ENCODE results near the gene DROSHA. TPM values are rescaled to one million over a fixed set of nuclear protein-coding genes. Genes with fewer than 3 reads are reported as not detected.
"Not testable (repeated sequence)": the region's sequence is repeated elsewhere in the genome, so short reads cannot be mapped to it uniquely, and the experiment has no call there.

The DROSHA gene, protein sequence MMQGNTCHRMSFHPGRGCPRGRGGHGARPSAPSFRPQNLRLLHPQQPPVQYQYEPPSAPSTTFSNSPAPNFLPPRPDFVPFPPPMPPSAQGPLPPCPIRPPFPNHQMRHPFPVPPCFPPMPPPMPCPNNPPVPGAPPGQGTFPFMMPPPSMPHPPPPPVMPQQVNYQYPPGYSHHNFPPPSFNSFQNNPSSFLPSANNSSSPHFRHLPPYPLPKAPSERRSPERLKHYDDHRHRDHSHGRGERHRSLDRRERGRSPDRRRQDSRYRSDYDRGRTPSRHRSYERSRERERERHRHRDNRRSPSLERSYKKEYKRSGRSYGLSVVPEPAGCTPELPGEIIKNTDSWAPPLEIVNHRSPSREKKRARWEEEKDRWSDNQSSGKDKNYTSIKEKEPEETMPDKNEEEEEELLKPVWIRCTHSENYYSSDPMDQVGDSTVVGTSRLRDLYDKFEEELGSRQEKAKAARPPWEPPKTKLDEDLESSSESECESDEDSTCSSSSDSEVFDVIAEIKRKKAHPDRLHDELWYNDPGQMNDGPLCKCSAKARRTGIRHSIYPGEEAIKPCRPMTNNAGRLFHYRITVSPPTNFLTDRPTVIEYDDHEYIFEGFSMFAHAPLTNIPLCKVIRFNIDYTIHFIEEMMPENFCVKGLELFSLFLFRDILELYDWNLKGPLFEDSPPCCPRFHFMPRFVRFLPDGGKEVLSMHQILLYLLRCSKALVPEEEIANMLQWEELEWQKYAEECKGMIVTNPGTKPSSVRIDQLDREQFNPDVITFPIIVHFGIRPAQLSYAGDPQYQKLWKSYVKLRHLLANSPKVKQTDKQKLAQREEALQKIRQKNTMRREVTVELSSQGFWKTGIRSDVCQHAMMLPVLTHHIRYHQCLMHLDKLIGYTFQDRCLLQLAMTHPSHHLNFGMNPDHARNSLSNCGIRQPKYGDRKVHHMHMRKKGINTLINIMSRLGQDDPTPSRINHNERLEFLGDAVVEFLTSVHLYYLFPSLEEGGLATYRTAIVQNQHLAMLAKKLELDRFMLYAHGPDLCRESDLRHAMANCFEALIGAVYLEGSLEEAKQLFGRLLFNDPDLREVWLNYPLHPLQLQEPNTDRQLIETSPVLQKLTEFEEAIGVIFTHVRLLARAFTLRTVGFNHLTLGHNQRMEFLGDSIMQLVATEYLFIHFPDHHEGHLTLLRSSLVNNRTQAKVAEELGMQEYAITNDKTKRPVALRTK (N-terminal part only)
- total RNA-seq = 68.8 and 82.5 TPM in 2 replicates

DNA sequence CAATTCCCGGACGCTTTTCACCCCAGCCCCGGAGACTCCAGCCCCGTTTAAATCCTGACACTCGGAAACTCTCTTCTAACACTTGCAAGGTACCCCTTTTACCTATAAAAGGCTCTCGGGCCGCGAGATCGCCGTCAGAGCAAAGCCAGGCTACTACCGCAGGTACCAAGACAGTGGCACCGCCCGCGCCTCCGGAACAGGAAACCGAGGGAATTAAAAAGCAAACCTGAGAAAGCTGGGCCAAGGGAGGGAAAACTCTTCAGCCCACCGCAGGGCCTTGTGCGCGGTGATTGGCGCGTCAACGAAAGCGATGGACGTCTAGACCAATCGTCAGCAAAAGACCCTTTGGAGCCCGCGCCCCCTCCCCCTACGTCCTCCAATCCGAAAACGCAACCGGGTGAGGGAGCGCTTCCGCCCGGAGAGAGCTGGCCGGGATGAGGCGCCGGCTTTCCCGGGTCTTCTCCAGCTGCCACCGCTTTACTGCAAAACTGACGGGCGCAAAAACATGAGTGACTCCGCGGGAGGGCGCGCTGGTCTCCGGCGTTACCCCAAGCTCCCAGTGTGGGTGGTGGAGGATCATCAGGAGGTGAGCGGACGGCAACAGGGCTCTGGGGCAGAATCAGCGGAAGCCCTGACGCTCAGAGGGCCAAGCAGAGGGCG lies at the start of gene DROSHA, which contains the start of gene C5orf22:
Gene DROSHA, minus strand, starts transcription at position 206 of the 660 bp plus-strand sequence. CDS start 3,034 bp downstream, outside the sequence.
Gene C5orf22, plus strand, starts transcription at position 414 of the 660 bp plus-strand sequence. Its CDS starts 92 bp downstream, at position 506.
- intact Hi-C loops (cut with micrococcal nuclease) = loop anchor here (1.0 to 5.0 kb wide), 8 partner anchors 489 to 1909 kb away; partner anchors contain the start of genes GOLPH3, MTMR12, SUB1 and ZFR

DNA sequence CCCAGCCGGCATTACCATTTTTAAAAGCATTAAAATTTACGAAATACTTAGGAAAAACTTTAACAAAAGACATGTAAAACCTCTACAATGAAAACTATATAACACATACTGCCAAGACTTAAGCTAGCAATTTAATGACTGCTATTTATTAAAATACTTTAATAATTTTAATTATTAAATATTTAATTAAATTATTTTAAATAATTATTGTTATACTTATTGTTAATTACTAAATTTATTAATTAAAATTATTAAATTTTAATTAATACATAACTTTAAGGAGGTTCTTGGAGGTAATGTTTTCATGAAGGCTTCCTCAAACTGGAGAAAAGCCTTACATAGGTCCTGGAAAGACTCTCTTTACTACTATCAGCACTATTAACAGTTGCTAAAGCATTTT lies 47.7 kb upstream of the DROSHA start:
- intact Hi-C loops (cut with micrococcal nuclease) = no loop called here

DNA sequence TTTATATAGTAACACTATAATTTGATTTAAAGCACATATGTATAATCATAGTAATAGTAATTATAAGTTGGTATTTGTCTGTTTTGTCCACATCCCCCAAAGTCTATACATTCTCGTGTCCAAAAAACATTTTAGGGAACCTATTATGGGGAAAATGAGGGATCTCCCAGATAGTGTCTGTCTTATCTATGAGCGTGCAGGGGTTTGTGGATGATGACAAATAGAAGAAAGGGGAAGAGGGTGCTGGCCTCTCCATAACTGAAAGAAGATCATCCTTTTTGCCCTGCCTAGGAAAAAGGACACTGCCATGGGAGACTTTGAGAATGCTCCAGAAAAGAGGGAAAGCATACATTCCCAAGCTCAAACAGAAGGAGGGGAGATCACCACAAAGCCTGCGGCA lies 45.5 kb upstream of the DROSHA start:
- intact Hi-C loops (cut with micrococcal nuclease) = no loop called here

DNA sequence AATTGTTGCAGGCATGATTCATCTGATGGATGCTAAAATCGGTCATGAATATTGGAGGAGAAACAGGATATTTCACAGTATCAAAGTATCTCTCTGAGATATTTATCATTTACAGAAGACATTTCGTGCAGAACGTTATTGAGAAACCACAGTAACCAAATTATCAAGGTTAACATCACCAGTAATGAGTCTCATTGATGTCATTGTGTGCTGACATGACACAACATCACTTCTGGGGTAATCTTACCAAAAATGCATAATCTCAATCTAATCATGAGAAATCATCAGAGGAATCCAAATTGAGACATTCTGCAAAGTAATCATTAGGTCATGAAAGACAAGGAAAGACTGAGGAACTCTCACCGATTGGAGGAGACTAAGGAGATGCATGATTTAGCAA lies 42.9 kb upstream of the DROSHA start:
- intact Hi-C loops (cut with micrococcal nuclease) = no loop called here

DNA sequence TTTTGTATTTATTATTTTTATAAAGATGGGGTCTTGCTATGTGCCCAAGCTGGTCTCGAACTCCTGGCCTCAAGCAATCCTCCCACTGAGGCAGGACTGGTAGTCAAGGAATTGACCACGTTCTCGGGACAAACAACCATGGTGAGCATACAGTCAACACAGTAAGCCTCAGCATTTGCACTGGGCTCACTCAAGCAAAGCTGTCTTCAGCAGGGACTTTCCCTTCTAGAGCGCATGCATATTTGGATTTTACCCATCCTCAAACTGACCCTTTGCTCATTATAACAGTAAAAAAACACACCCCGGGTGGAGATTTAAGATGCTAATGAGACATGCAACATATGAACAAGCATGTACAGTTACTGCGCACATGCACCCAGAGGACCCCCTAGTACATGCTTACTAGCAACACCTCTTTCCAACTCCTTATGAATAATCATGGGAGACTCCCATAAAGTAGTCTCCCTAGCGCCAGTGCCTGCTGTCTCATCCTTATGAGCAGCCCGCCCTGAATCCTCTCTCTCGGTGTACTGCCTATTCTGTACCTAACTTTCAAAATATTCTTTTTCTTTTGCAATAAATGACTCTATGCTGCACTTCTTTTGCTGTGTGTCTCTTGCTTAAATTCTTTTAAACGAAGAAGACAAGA lies 41.7 kb upstream of the DROSHA start:
- intact Hi-C loops (cut with micrococcal nuclease) = no loop called here

DNA sequence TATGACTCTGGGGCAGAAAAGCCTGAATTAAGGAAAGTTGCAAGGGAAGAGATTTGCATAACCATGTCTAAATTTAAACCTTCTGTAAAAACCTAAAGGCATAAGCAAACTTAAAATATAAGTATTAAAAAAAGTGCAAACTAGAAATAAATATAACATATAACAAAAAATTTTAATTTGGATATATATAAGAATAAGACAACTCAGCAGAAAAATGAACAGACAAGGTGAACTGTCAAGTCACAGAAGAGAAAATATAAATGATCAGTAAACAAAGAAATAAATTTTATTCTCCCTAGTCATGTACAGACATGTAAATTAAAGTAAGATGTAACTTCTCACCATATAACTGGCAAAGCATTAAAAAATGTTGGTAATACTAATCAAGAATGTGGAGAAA lies 37.2 kb upstream of the DROSHA start:
- intact Hi-C loops (cut with micrococcal nuclease) = no loop called here

DNA sequence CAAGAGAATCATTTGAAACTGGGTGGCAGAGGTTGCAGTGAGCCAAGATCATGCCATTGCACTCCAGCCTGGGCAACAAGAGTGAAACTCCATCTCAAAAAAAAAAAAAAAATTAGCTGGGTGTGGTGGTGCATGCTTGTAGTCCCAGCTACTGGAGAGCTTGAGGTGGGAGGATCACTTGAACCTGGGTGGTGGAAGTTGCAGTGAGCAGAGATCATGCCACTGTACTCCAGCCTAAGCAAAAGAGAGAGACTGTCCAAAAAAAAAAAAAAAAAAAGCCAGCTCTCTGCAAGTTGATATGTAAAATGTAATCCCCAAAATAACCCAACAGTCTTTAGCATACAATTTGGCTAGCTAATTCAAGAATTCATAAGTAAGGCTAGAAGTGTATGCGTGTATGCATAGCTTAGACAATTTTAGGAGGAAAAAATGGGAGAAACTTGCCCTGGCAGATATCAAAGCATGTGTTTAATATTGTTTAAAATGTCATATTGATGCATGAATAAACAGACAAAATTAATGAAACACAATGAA lies 36.5 kb upstream of the DROSHA start:
- intact Hi-C loops (cut with micrococcal nuclease) = no loop called here

DNA sequence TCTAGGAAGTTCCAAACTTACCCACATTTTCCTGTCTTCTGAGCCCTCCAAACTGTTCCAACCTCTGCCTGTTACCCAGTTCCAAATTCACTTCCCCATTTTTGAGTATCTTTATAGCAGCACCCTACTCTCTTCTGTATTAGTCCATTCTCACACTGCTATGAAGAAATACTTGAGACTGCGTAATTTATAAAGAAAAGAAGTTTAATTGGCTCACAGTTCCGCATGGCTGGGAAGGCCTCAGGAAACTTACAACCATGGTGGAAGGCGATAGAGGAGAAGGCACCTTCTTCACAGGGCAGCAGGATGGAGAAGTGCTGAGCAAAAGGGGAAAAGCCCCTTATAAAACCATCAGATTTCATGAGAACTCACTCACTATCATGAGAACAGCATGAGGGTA lies 34.5 kb upstream of the DROSHA start:
- intact Hi-C loops (cut with micrococcal nuclease) = not testable (repeated sequence)

DNA sequence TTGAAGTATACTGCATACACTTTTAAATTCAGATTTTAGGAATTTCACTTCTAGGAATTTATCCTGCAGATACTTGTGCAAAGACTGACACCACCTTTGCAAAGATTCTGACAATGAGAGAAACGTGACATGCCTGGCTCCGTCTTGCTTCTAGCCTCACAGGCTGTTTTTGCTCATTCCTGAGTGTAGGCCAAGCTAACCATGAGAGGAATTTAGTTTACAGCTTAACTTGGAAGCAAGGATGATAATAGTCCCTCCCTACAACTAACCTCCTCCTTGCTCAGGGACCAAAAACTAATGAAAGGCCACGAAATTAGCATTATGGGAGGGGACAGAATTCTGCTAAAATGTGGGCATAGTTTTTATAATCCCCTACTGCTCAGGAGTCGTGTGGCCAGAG lies 31.3 kb upstream of the DROSHA start:
- intact Hi-C loops (cut with micrococcal nuclease) = no loop called here

DNA sequence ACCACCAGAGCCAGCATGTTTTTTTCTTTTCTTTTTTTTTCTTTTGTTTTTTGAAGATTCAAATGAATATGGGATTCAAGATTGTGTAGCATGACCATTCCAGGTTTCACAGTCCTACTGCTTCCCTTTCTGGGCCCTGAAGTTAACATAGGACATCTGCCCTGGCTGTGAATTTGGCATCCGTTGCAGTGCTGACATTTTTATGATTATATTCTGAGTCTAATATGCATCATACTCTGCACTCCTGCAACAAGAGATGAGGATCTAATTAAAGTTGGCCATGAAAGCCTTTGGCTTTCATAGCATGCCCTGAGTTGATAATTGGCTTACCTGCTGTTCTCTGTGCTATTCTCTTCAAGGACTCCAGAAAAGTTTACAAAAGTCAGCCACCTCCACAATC lies 30.1 kb upstream of the DROSHA start:
- intact Hi-C loops (cut with micrococcal nuclease) = no loop called here

DNA sequence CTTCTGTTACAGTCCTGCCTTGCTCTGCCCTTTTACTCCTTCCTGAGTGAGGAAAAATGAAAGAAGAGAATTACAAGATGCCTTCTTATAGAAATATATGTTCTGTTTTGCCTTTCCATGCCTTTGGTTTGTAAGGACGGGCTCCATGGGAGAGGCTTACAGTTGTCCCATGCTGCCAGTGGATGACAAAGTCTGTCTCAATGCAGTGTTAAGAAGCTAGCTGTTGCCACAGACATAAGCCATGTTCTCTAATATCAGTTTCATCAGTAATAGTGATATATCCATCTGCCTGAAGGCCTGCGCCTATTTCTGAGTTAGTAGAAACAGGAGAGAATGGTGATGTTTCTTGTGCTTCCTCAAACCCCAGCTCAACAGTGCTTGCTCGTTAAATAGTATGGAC lies 28.0 kb upstream of the DROSHA start:
- intact Hi-C loops (cut with micrococcal nuclease) = no loop called here

DNA sequence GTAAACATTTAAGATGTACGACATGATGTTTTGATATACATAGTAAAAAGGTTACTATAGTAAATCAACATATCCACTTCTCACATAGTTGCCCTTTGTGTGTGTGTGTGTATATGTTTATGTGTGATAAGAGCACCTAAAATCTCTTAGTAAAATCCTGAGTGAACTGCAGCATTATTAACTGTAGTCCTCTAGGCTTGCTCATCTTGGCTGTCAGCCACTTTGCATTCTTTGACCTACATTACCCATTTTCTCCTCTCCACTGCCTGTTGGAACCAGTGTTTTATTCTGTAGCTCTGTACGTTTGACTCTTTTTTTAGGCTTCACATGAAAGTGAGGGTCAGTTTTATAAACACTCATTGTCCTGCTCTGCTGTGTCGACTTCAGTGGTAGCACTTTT lies 24.6 kb upstream of the DROSHA start:
- intact Hi-C loops (cut with micrococcal nuclease) = no loop called here

DNA sequence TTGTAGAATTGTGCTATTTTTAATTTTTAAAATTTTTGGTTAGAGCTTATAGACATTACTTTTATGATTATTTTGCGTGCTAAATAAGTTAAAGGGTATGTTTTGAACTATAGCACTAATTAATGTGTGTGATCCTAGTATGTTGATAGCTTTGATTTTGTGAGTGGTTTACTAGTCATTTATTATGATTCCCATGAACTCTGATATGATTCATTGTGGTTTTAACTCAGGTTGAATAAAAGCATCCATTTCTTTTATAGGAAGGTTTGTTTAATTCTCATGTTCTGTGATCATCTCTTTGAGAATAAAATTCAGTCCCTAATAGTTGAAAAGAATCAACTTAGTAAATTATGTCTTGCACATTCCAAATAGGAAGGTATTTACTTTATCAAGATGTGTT lies 22.7 kb upstream of the DROSHA start:
- intact Hi-C loops (cut with micrococcal nuclease) = no loop called here

DNA sequence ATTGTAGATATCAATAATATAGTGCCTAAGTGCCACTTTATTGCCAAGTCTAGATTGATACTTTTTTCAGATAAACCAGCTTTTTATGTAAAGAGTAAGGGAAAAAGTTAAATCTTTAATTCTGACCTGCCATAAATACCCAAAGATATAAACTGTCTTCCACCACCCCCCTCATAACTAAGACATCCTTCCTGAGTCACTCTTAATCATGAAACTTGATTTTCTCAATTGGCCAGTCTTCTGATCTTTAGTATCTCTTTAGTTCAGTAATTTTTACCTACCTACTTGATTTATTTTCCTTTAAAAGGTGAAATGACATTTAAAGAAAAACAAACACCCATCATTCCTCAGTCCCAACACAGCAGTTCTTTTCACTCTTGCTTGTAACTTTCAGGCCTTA lies 22.0 kb upstream of the DROSHA start:
- intact Hi-C loops (cut with micrococcal nuclease) = no loop called here

DNA sequence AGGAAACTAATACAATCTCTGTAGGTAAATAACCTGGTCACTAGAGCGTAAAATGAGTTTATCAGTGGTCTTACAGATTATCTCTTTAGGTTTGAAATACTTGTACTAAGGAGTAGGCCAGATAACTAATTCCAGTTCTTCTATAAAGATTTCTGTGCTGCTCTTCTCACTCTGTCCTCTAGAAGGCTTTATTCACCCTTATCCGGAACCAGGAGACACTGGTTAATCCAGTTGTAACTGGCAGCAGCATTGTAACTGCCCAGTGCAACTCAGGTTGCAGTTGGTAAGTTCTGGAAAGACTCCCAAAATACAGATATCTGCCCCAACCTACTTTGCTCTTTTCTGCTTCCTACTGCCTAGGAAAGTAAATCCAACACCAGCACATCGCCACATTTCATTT lies 20.0 kb upstream of the DROSHA start:
- intact Hi-C loops (cut with micrococcal nuclease) = no loop called here

DNA sequence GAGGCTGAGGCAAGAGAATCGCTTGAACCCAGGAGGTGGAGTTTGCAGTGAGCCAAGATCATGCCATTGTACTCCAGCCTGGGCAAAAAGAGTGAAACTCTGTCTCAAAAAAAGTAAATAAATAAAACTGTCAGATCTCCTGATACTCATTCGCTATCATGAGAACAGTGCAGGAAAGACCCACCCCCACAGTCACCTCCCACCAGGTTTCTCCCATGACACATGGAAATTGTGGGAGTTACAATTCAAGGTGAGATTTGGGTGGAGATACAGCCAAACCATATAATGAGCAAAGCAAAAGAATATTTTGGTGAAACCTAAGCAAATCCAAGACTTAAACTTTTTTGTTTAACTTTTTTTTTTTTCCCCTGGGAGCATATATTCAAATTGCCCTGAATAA lies 17.2 kb upstream of the DROSHA start:
- intact Hi-C loops (cut with micrococcal nuclease) = not testable (repeated sequence)

DNA sequence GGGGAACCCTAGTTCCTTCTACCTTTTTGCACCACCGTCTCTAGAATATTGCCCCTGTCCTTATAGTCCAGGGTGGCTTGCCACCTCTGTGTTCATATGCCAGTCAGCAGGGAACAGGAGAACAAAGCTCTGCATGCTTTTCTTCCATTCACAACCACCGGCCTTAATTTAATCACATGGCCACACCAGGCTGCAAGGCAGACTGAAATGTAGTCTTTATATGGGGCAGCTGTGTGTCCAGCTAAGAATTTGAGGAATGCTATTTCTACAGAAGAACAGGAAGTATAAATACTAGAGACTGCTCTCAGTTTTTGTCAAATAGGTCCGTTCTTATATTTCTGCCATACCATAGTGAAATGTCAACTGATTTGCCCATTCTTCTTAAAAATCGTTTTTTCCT lies 6.0 kb upstream of the DROSHA start:
- intact Hi-C loops (cut with micrococcal nuclease) = no loop called here

DNA sequence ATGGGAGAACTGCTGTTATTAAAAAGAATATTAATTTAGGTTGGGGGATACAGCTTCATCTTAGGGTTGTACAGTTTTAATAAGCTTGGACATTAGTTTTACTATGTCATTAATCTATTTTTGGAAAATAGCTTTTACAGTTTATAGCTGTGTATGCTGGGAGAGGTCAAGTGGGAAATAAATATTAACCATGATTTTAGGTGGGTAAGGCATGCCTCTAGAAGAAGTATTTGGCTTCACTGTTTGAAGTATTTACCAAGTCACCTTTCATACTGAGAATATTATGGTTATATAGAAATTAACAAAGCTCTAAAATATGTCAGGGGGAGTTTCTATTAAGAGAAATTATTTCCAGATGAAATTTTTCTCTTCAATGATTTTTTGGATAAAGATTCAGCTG lies 5.5 kb upstream of the DROSHA start:
- intact Hi-C loops (cut with micrococcal nuclease) = no loop called here

DNA sequence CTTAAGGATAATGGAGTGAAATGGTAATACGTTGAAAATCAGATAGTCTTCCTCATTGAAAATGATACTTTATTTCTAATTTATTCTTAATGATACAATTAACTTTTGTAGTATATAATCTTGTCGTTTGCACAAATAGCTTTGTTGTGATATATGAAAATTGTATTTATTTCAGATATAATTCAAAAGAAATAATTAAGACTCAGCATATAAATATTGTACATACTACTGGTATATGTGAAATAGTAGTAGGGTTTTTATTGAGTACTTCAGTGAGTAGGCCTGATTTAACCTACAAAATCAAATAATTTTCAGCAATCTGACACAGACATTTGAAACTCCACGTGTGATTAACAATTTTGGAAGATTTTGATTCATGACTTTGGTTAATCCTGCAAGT lies 5.0 kb upstream of the DROSHA start:
- intact Hi-C loops (cut with micrococcal nuclease) = no loop called here

DNA sequence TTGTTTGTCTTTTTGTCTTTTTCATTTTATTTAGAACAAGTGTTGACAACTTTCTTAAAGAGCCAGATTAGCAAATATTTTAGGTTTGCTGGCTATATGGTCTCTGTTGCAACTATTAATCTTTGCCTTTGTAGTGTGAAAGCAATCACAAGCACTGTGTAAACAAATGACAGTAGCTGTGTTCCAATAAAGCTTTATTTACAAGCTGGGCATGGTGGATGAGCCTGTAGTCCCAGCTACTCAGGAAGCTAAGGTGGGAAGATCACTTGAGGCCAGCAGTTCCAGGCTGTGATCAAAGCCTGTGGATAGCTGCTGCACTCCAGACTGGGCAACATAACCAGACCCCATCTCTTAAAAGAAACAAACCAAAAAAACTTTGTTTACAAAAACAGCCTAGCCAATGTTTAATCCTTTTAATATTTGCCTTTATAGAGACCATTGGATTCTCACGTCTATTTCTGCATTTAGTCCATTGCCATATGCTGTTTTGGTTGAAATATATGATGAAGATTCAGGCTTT lies 2.7 kb upstream of the DROSHA start:
- intact Hi-C loops (cut with micrococcal nuclease) = loop anchor here (5.0 kb wide), 2 partner anchors 543 to 558 kb away; no protein-coding TSS in a partner anchor
